SHP77 treated with DMSO at 0.1 percent for 48 hours (cell line): ENCODE data around the gene FN3KRP.

Experiments
- DNase-seq: peaks from one replicate; lab custom pipeline; 2025; lab: John Stamatoyannopoulos, UW

FN3KRP gene

DNA sequence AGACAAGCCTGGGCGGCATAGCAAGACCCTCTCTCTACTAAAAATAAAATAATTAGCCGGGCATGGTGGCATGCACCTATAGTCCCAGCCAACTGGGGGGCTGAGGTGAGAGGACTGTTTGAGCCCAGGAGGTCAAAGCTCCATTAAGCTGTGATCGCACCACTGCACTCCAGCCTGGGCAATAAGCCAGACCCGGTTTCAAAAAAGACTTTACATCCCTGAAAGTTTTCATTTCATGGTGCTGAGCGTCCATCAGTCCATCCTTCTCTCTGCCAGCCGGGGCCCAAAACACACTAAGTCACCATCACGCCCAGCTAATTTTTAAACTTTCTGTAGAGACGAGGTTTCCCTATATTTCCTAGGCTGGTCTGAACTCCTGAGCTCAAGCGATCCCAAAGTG lies 28.6 kb upstream of the FN3KRP start:
- DNase-seq, result no peak

- DNase-seq, result no peak
Observed at GRCh38 chr17:82689077-82689476, 27.4 kb upstream of the FN3KRP start.

GRCh38 chr17:82690786-82691489 lies 25.6 kb upstream of the FN3KRP start:
- DNase-seq, result no peak

DNA sequence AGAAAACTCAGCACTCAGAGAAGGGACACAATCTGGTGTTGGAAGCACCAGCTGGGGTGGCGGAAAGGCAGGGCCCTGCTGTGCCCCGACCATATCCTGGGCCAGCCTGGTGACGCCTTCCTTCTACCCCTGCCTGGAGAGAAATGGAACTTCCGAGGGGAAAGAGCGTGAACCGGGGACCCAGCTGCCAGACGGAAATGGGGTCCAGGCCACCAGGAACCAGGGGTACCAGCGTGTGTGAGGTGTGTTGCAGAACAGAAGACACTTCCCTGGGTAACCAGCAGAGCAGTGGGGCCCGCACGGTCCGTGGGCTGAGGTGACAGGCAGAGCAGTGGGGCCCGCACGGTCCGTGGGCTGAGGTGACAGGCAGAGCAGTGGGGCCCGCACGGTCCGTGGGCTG lies 24.8 kb upstream of the FN3KRP start:
- no peak for DNase-seq

DNA sequence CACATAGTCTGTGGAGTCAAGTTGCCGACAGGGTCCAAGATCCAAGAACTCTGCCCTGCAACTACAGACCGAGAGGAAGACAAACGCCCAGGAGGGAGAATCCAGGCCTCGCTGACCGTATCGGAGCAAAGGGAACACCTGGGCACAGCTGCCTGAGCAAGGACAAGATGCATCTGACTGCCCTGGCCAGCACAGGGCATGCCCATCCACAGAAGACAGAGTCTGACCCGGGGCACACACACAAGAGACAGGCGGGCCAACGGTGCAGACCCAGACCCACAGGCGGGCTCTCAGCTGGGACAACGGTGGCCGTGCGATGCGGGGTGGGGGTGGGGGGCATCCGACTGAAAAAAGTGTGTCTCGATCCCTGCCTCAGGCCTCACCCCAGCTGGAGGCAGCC lies 24.2 kb upstream of the FN3KRP start:
- DNase-seq, result no peak

DNA sequence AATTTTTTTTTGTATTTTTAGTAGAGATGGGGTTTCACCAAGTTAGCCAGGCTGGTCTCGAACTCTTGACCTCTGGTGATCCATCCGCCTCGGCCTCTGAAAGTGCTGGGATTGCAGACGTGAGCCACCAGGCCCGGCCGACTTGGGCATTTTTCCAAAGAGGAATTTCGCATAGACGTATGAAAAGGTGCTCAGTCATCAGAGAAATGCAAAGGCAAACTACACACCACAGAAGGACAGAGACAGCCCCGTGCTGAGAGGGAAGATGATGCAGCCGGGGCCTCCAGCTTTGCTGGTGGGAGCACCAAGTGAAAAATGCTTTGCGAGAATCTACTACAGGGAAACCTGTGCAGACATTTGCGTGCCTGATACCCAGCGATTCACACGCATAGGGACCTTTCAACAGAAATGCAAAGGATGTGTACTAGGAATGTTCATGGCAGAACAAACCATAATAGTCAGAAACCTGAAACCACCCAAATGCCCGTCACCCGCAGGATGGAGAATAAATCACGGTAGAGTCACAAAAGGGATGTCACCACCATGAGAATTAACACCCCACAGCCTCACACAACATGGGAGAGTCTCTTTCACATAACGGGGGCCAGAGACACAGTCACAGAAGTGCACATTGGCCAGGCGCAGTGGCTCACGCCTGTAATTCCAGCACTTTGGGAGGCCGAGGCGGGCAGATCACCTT lies 23.2 kb upstream of the FN3KRP start:
- DNase-seq, result no peak

DNA sequence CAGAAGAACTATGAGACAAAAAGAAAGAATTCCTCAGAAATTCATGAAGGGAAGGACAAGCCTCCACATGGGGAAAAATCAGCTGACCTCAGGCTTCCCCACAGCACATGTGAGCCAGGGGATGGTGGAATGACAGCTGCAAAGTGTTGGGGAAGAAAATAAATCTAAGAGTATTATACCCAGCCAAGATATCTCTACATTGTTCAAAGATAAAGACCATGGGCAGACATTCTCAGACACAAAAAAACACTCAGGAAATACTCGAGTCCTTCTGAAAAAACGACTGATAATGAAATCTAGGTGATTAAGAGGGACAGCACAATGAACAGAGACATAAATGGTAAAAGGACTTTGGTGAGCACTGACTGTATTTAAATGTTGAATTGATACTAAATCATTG lies 21.9 kb upstream of the FN3KRP start:
- DNase-seq, result no peak

GRCh38 chr17:82696259-82696658 lies 20.2 kb upstream of the FN3KRP start:
- no peak for DNase-seq

DNA sequence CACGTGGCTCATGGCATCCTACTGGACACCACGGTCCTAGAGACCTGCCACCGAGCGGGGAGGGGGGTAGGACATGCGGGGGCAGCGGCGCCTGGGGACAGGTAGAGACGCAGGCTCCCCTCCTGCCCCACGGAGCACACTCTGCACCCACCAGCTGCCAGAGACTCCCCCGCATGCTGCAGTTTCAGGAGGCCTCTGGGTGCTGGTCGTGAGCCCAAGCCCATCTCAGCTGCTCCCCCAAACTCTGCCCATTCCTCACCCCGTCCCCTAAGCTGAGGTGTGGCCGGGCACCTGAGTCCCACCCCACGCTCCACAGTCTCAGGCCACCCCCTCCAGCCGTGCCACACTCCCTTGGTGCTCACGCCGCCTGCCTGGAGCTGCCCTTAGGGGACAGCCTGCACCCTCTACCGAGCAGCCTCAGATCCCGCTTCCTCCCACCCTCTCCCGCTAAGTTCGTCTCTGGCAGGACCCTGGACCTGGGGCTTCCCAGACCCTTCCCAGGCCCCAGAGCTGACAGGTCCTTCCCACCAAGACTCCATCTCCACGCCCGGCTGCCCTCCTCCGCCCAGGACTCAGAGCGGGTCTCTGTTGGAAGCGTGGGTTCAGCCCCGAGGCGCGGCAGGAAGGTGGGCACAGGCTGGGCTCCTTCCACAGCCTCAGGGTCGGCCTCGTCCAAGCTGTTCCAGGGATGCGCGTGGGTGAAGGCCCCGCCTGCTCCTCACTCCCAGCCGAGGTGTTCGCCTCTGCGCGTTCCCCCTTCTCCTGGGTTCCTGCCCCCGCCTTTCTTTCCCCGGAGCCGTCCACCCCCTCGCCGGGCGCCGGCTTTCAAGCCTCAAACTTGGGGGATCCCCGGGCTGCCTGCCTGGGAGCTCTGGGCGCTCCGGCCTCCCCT lies 19.3 kb upstream of the FN3KRP start:
- no peak for DNase-seq

GRCh38 chr17:82697808-82698064 lies 18.8 kb upstream of the FN3KRP start:
- no peak for DNase-seq

- DNase-seq, result peak; percentile 98
Observed at GRCh38 chr17:82698065-82698973, 18.2 kb upstream of the FN3KRP start, which contains the start of gene RAB40B. Gene RAB40B (minus strand): TSS chr17:82698698. CDS start chr17:82698596, 102 bp downstream.

GRCh38 chr17:82698974-82699442 lies 17.5 kb upstream of the FN3KRP start:
- no peak for DNase-seq

DNA sequence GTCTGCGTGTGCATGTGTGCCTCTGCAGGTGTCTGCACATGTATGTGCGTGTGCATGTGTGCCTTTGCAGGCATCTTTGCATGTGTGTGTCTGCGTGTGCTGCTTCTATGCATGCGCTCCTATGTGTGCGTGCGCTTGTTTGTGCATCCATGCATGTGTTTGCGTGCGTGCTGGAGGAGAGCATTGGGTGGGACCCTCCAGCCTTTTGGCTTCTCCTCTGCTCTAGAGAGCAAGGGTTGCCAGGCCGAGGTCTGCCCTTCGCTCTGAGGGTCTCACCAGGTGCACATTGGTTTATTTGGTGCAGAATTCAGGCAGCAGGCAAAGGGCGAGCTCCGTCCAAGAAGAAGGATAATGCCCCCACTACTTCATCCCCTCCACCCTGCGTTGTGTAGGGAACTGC lies 17.0 kb upstream of the FN3KRP start:
- DNase-seq, result no peak

DNA sequence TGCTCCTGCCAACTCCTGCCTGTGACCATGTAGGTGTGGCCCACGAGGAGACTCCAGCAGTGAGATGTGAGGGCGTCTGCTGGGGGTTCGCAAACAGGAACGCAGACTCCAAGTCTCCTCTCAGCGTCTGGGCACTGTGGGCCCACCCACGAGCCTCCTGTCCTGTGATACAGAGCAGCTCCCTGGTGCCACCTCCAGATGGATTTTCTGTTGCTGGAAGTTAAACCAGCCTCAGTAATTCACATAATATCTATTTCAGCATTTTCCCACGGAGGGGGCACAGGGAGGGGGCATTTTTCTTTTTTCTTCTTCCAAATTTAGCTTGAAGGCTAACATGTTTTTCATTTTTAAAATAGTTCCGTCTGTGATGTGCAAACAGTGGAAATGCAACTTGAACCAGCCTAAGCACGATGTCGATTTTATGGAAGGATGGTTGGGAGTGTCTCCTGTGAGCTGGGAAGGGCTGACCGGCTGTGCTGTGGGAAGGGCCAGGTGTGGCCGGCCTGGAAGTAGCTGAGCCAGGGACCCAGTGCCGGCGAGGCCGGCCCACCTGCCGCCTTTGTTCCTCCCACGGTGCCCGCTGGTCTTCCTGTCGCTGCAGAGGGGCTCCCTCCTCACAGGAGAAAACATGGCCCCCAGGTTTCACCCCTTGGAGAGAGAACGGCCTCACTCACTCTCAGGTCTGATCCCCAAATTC lies 14.1 kb upstream of the FN3KRP start:
- DNase-seq, result no peak

DNA sequence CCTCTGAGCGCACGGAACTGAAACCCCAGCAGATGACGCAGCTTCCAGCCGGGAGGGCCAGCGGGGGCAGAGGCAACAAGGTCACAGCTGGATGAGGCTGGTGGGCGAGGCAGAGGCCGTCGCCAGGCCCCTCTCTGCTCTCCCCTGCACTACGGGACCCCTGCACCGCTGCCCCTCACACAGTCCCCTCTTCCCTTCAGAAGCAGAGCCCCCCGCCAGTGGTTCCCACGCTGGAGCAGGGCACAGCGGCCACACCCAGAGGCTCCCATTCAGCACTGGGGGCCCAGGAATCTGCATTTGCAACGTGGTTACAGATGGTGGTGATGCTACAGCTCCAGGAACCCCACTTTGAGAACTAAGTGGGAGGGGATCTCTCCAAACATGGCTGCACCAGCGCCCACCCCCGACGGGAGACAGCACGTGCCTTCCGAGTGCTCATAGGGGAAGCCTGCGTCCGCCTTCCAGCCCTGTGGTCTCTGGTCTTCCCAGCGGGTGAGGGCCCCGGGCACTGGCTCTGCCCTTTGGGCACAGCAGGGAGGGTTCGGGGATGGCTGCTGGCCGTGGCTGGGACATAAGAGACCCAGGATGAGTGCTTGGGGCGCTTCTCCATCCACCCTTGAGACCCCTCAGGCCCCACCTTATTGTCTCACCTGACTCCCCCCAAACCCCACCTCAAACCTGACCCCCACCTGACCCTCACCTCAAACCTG lies 13.3 kb upstream of the FN3KRP start:
- DNase-seq, result no peak

- no peak for DNase-seq
Observed at GRCh38 chr17:82703935-82704865, 12.3 kb upstream of the FN3KRP start.

- DNase-seq, result no peak
Observed at GRCh38 chr17:82704886-82705285, 11.6 kb upstream of the FN3KRP start.

- DNase-seq, result no peak
Observed at GRCh38 chr17:82705756-82706155, 10.8 kb upstream of the FN3KRP start.

- DNase-seq, result no peak
Observed at GRCh38 chr17:82709024-82709675, 7.4 kb upstream of the FN3KRP start.
